Articular chondrocyte of knee joint (primary cell): ENCODE results near the gene HSFY1. TPM values are rescaled to one million over a fixed set of nuclear protein-coding genes. Genes with fewer than 3 reads are reported as not detected.

ENCODE experiments used
- small RNA-seq: library from RNA; depleted of rRNA; stranded (forward); fragments of <200 nt; gene quantifications from one replicate; pipeline ENCODE3, GENCODE V24; 2012
- total RNA-seq: library from RNA; depleted of rRNA; stranded (reverse); fragments of >200 nt; gene quantifications from 2 replicates; pipeline ENCODE4 v1.2.3, GENCODE V29; 2012

HSFY1 gene
- total RNA-seq: not detected in 2 replicates

GRCh38 chrY:18546420-18546819, at the start of gene HSFY1:
TSS of gene HSFY1 (plus strand) at chrY:18546720. CDS start at chrY:18546788, 68 bp downstream.

Small RNAs within 50 kb of the gene (small RNA-seq; reads per million reads assigned to genes)
- not detected for gene GPM6BP1
- gene PRYP5: not detected

Other genes starting within 250 kb of the HSFY1 start
- not detected in 2 replicates for gene HSFY2, start 227.0 kb downstream of the HSFY1 start, total RNA-seq